Stimulated activated CD8-positive, alpha-beta memory T cell treated with anti-CD3 and anti-CD28 coated beads, Interleukin-15, amount 100 ng/mL, for 48 hours (primary cell): Measurements from ENCODE around the gene SETD2.
A peak's percentile ranks its signal among the peaks of the same experiment; 100 is the strongest.

Experiments used
- DNase-seq, 2 donors: peaks; one replicate each; pipeline ENCODE4 v3.0.0-alpha.2; 2020; ENCODE audit warnings: low read depth in 2 of 2

The SETD2 gene

DNA sequence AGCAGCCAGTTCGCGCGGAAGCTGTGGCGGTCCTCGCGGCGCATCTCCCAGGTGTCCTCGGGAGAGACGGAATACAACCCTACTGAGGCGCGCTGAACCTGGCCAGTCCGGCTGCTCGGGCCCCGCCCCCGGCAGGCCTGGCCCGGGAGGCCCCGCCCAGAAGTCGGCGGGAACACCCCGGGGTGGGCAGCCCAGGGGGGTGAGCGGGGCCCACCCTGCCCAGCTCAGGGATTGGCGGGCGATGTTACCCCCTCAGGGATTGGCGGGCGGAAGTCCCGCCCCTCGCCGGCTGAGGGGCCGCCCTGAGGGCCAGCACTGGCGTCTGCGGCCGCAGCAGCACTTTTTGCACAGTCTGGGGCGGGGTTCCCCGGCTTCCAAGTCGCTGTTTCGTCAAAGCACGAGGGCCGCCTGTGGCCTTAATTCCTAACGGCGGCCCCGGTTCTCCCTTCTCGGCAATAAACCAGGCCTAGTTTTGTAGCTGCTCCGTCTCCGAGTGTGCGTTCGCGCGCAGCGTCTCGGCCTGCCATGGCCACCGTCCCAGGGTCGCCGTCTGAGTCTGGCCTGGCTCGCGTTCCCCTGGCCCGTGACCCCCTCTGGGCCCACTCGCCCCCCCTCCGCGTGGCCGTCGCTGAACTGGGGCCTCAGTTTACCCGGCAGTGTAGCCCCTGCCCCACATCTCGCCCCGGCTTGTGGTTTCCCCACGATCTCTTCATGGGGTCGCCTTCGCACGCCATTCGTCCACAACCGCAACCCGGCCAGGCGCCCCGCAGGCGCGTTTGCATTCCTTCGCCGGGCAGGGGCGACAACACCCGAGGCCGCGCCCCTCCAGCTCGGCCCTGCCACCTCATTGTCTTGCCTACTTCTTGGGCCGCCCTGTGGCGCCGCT lies 154.4 kb downstream of the SETD2 start:
- DNase-seq, result peak; percentile 81 to 84

DNA sequence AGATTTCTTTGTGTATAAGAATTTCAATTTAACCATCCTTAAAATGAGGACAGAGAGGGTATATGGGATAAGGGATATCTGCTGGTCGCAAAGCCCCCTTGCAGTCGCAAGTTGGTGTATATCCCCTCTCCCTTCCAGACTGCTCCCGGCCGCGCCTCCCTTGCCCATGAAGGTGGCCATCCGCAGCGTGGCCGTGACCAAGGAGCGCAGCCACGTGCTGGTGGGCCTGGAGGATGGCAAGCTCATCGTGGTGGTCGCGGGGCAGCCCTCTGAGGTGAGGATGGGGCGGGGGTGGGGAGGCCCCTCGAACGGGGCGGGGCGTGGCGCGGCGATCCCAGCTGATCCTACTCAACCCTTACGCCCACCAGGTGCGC lies 155.1 kb downstream of the SETD2 start:
- DNase-seq, result no peak

GRCh38 chr3:47008234-47008796 lies 155.6 kb downstream of the SETD2 start:
- no peak for DNase-seq

DNA sequence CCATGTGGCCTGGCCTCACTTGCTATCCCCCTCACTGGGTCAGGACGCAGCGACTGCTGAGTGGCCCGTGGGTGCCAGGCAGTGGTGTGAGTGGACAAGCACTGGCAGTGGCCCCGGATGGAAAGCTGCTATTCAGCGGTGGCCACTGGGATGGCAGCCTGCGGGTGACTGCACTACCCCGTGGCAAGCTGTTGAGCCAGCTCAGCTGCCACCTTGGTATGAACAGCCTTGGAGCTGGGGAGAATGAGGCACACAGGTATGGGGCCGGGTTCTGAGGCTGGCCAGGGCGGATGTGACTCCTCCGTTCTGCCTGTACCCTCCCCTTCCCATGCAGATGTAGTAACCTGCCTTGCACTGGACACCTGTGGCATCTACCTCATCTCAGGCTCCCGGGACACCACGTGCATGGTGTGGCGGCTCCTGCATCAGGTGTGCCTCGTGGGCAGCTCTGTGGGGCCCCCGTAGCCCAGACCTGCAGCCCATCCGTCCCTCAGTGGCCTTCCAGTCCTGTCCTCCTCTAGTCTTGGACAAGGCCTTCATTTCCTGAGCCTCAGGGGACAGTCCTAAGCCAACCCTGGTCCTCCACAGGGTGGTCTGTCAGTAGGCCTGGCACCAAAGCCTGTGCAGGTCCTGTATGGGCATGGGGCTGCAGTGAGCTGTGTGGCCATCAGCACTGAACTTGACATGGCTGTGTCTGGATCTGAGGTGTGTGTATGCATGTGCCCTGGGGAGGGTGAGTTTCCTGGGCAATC lies 156.3 kb downstream of the SETD2 start:
- no peak for DNase-seq

- no peak for DNase-seq
These were observed 156.9 kb downstream of the SETD2 start for GRCh38 chr3:47007001-47007400.

DNA sequence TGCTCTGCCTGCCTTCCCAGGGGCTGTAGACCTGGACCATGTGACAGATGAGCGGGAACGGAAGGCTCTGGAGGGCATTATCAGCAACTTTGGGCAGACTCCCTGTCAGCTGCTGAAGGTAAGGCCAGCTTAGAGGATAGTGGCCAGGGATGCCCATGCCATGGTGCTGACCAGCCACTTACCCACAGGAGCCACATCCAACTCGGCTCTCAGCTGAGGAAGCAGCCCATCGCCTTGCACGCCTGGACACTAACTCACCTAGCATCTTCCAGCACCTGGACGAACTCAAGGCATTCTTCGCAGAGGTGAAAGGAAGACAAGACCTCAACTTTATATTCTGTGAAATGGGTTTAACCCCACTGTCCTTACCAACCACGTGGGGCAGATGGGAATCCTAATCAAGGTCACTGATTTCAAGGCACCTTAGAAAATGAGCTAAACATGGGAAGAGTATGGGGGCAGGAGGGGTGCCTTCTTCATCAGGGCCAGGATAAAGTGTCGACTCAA lies 157.7 kb downstream of the SETD2 start:
- no peak for DNase-seq

DNA sequence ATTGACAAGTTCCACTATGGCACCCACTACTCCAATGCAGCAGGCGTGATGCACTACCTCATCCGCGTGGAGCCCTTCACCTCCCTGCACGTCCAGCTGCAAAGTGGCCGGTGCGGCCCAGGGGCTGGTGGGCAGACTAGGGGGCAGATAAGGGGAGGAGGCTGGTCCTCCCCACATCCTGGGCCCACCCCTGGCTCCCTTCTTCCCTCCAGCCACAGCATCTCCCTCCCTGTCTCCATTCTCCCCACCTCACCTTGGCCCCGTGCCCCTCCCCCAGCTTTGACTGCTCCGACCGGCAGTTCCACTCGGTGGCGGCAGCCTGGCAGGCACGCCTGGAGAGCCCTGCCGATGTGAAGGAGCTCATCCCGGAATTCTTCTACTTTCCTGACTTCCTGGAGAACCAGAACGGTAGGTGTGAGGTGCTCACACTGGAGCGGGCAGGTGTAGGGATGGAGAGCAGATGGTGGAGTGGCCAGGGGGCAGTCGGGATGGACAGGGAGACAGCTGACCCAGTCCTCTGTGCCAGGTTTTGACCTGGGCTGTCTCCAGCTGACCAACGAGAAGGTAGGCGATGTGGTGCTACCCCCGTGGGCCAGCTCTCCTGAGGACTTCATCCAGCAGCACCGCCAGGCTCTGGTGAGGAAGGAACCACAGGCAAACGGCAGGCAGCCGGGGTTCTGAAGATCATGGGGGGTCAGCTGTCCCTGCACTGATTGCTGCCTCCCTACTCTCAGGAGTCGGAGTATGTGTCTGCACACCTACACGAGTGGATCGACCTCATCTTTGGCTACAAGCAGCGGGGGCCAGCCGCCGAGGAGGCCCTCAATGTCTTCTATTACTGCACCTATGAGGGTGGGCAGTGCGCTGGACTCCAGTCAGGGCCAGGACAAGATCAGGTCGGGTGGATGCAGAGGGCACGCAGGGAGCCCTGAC lies 158.4 kb downstream of the SETD2 start:
- no peak for DNase-seq

DNA sequence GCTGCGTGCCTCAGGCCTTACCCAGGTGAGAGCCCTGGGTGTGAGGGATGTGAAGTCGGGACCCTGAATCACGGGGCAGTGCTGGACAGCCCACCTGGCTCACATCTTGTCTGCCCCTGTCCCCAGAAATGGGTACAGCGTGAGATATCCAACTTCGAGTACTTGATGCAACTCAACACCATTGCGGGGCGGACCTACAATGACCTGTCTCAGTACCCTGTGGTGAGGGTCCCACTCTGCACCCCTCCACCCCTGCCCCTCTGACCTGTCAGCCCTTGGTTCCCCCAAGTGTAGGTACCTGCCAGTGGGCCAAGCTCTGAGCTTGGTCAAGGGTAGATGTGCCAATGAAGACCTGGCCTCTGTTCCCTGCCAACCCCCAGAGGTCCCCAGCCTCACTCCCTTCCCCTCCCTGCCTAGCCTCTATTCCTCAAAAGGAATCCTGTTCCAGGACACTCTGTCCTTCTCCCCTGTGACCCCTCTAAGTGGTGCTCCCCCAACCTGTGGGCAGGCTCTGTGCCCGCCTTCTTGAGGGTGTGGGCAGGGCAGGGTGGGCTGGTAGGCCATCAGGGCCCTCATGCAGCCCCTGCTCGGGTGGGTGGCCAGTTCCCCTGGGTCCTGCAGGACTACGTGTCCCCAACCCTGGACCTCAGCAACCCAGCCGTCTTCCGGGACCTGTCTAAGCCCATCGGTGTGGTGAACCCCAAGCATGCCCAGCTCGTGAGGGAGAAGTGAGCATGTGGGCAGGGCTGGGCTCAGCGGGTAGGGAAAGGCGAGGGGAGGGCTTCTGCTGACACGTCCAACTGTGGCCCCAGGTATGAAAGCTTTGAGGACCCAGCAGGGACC lies 159.3 kb downstream of the SETD2 start:
- DNase-seq, result no peak

DNA sequence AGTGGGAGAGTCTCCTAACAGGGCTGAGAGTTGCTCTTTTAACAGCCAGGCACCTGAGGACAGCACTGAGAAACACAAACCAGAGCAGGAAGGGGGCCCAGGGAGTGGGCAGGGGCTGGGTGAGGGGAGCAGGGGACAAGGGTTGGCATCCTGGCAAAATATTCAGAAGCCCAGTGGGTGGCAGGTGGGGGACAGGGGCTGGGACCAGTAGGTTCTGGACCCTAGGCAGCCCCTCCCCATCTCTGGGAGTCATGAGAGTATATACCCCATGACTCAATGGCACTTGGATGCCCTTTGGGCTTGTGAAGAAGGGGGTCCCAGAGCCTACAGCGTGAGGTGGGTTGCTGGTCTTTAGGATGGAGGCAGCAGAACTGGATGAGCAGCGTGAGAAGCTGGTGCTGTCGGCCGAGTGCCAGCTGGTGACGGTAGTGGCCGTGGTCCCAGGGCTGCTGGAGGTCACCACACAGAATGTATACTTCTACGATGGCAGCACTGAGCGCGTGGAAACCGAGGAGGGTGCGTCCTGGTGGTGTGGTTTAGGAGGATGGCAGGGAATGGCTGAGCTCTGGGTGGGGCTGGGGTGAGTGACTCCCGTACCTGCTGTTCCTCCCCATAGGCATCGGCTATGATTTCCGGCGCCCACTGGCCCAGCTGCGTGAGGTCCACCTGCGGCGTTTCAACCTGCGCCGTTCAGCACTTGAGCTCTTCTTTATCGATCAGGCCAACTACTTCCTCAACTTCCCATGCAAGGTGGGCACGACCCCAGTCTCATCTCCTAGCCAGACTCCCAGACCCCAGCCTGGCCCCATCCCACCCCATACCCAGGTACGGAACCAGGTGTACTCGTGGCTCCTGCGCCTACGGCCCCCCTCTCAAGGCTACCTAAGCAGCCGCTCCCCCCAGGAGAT lies 160.2 kb downstream of the SETD2 start:
- no peak for DNase-seq

GRCh38 chr3:47003056-47003410 lies 160.9 kb downstream of the SETD2 start:
- no peak for DNase-seq

- no peak for DNase-seq
These were observed 161.5 kb downstream of the SETD2 start for GRCh38 chr3:47002171-47003055.

DNA sequence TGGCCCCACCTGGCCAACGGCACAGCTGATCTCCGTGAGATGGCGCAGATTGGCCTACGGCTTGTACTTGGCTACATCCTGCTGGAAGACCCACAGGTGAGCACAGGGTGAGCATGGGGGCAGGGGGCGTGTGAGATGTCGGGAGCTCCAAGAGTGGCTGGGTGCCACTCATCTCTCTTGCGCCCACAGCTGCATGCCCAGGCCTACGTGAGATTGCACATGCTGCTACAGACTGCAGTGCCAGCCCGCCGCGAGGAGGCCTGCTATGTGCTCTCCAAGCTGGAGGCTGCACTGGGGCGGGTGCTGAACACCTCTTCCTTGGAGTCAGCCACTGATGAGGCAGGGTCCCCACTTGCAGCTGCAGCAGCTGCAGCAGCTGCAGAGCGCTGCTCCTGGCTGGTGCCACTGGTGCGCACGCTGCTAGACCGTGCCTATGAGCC lies 162.2 kb downstream of the SETD2 start:
- DNase-seq, result no peak

DNA sequence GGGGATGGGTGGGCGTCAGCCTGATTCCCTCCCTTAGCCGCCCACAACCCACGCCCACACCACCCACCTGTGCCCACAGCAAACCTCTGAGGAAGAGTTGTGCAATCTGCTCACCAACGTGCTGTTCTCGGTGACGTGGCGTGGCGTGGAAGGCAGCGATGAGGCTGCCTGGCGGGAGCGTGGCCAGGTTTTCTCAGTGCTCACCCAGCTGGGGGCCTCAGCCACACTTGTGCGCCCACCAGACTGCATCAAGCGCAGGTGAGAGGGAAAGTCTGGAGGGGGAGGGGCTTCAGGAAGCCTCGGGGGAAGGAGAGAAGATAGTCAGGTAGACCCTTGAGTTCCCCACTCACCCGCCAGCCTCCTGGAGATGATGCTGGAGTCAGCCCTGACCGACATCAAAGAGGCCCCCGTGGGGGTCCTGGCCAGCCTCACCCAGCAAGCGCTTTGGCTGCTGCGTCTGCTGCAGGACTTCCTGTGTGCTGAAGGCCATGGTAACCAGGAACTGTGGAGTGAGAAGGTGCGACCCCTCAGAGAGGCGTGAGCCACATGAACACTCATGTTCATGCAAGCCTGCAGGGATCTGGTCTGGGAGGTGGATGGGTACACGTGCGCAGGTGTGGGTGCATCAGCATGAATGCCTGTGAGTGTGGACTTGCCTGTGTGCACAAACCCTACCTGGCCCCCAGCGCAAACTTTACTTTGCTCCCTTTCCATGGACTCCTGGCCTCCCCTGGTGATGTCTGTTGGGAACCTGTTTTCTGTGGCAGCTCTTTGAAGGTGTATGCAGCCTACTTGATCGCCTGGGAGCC lies 162.8 kb downstream of the SETD2 start:
- no peak for DNase-seq

- DNase-seq, result no peak
These were observed 163.6 kb downstream of the SETD2 start for GRCh38 chr3:47000198-47000815.

GRCh38 chr3:46999516-47000197 lies 164.3 kb downstream of the SETD2 start:
- DNase-seq, result no peak

- DNase-seq, result no peak
These were observed 164.9 kb downstream of the SETD2 start for GRCh38 chr3:46998852-46999515.
